Measurements from ENCODE around the gene MED9.

Gene MED9

GRCh38 chr17:17519886-17520285 is 43.1 kb downstream of the MED9 start:
- no peak for DNase-seq

GRCh38 chr17:17520599-17521232 is 43.9 kb downstream of the MED9 start:
- DNase-seq = no peak

- no peak for DNase-seq
Measured at GRCh38 chr17:17523001-17523730, 46.4 kb downstream of the MED9 start.

GRCh38 chr17:17523731-17524490 is 47.1 kb downstream of the MED9 start:
- no peak for DNase-seq

GRCh38 chr17:17525311-17525710 is 48.5 kb downstream of the MED9 start:
- DNase-seq = no peak

GRCh38 chr17:17525956-17526355 is 49.2 kb downstream of the MED9 start:
- DNase-seq = no peak

GRCh38 chr17:17526369-17526768 is 49.6 kb downstream of the MED9 start:
- no peak for DNase-seq

- no peak for DNase-seq
Measured at GRCh38 chr17:17527534-17527933, 50.7 kb downstream of the MED9 start.

GRCh38 chr17:17527956-17528500 is 51.2 kb downstream of the MED9 start:
- DNase-seq = no peak

- DNase-seq = no peak
Measured at GRCh38 chr17:17528696-17529652, 52.2 kb downstream of the MED9 start.

- no peak for DNase-seq
Measured at GRCh38 chr17:17531156-17531555, 54.4 kb downstream of the MED9 start.

GRCh38 chr17:17532991-17533390 is 56.2 kb downstream of the MED9 start:
- no peak for DNase-seq

- no peak for DNase-seq
Measured at GRCh38 chr17:17533901-17534441, 57.2 kb downstream of the MED9 start.

GRCh38 chr17:17535957-17536356 is 59.2 kb downstream of the MED9 start:
- DNase-seq = no peak

GRCh38 chr17:17536702-17537101 is 59.9 kb downstream of the MED9 start:
- DNase-seq = no peak

- DNase-seq = no peak
Measured at GRCh38 chr17:17537311-17538099, 60.7 kb downstream of the MED9 start.

GRCh38 chr17:17538417-17539391 is 61.9 kb downstream of the MED9 start:
- peak in 1 of 2 experiments; percentile 53 for DNase-seq

- DNase-seq = no peak
Measured at GRCh38 chr17:17539591-17539990, 62.8 kb downstream of the MED9 start.

- no peak for DNase-seq
Measured at GRCh38 chr17:17540278-17540906, 63.6 kb downstream of the MED9 start.

Measured in NCI-H187 (cell line).